HG03066 (cell line): ENCODE data around the gene C17orf113.
"Not testable (repeated sequence)": the region's sequence is repeated elsewhere in the genome, so short reads cannot be mapped to it uniquely, and the experiment has no call there.

Experiments used
- ATAC-seq: cut with Tn5 transposase; IDR thresholded peaks from one replicate; pipeline ENCODE4 v1.9.1; 2021; ENCODE audit warnings: low read depth; ENCODE audit not compliant: unreplicated experiment

C17orf113 gene

DNA sequence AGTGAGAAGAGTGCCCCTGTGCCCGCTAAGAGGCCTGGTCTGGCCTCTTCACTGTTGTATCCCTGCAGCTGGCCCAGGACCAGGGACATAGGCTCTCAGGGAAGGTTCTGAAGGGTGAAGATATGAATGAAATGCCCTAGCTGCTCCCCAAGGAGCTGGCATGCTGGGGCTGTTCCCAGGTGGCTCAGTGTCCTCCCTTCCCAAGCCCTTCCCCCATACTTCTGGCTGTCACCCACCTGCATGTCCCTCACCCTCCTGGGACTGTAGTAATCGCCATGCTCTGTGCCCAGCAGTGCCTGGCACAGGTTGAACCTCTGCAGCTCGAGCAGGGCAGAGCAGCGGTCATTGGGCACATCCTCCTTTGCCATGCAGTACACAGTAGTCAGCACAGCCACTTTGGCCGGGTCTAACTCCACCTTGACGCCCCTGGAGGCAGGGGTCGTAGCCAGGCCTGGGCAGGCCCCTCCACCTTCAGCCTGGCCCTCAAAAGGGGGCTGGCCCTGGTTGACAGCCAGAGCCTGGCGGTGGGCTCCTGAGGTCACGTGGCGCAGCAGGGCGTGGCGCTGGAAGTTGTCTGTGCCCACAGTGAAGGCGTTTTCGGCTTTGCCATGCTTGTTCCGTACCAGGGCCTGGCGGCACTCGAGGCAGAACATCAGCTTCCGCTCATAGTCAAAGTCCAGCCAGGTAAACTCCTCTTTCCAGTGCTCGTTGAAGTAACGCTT lies 7.6 kb downstream of the C17orf113 start:
- ATAC-seq, result no peak

DNA sequence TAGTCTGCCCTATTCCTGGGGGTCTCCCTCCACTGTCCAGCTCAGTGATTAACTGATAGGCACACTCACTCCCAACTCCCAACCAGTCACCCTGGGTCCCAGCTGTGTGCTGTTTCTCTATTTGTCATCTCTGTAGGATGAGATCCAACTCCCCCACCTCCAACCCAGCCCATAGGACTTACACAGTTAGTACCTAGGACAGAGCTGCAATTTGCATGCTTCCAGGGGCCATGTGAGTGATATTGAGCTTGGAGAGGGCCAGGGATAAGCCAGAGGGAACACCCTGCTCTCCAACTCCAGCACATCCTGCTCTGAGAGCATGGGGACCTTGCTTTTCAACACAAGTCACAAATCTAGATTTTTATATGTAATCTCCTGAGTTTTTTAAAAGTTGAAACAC lies 8.8 kb downstream of the C17orf113 start:
- ATAC-seq, result no peak

DNA sequence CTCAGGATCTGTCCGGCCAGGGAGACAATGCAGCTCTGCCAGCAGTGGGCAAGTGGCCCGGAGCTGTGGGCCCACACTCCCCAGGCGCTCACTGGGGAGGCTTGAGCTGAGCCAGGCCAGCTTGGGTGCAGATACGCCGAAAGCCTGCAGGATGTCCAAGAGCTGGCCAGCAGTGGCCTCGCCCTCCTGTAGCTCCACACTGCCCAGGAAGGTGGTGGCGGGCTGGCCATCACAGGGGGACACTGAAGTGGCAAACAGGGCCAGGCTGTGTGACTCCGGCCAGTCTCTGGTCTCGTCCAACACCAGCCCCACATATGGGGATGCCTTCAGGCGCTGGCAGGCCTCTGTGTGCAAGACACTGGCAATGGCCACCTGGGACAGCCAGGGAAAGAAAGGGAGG lies 9.6 kb downstream of the C17orf113 start:
- no peak for ATAC-seq

DNA sequence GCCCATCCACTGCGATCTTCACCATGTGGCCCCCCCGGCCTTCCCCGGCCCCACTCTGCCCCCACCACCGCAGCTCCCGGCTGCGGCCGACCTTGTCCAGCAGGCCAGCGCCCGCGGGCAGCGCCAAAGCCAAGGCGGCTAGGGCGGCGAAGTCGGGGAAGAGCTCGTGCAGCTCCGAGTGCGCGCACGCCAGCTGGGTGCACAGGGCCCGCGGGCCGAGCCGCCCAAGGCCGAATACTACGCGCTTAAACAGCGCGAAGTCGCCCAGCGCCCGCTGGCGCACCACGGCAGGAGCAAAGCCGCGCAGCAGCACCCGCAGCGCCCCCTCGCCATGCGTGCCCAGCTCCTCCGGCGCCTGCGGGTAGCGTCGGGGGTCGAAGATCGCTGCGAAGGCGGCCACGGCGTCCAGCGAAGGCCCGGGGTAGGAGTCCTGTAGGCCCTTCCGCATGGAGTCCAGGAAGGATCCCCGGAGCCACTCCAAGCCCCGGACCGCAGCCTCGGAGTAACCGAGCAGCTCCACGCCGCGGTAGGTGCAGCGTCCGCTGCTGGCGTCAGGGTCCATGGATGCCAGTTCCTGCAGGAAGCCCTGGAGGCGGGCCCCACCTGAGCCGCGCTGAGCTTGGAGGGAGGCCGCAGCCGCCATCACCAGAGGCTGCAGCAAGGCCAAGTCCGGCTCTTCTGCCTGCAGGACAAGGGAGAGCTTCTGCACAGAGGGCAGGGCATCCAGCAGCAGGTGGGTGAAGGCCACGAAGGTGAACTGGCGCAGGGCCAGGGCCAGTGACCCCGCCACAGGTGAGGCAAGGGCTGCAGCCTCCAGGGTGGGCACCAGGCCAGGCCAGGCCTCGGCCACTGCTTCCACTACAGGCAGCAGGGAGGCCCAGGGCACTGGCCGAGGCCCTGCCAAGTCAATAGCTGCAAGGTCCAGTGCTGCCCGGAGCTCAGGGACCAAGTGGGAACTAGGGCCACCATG lies 10.3 kb downstream of the C17orf113 start:
- no peak for ATAC-seq

DNA sequence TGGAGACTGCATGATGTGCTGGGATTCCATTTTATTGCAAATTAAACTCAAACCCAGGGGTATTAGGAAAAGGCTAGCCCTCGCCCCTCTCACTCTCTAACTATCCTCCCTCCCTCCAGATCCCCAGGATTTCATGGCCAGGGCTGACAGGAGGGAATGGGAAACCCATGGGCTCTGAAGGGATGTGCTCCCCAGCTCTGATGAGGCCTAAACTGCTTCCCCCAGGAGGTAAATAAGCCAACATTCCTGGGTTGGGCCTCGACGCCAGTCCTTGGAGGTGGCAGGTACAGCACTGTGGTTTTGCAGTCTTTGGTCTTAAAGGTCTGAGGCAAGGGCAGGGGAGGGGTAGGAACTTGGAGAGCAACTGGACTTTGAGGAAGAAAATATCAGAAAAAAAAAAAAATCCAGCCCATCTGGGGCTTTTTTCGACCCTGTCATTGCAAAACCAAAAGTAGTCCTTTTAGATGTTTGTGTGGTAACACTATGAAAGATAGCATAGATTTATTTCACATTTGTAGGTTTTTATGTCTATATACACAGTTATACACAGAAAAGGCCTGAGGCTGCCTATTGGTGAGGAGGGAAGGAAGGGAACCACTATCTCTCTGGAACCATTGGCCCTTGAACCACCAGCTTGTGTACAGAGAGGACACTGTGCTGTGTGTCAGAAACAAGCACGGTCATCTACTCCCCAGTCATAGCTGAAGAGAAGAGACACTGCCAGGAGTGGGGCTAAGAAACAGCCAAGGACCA lies 12.0 kb downstream of the C17orf113 start:
- ATAC-seq, result no peak

DNA sequence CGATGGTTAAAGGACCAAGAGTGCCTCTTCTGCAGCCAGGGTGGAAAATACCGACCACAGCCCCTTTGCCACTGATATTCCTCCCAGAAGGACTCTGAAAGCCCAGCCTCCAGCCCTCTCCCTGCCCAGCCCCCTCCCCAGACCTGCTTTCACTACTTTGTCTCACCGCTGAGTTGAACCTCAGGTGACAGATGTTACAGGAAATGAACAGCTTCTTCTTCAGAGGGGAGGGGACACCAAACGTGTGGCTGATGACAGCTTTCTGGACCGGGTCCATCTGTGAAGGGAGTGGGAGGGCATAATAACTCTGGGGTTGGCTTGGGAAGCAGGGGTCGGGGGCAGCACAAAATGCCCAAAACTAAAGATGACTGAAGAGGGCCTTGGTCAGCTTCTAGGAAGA lies 16.3 kb downstream of the C17orf113 start:
- ATAC-seq, result no peak

DNA sequence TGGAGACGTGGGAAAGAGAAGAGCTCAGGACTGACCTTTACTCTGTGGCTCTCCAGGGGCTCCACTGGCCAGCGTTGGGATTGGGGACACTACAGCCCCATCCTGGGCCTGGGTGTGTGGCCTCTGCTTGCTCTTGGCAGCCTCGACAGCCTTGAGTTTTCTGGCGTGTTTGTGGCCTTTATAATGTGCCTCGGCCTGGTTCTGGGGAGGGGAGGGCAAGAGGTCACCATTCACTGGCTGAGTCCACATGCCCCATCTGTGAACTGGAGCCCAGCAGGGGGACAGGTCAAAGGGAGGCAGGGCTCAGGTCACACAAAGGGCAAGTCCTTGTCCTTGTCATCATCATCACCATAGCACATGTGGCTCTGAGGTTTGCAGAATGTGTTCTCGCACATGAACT lies 18.8 kb downstream of the C17orf113 start:
- ATAC-seq, result no peak

DNA sequence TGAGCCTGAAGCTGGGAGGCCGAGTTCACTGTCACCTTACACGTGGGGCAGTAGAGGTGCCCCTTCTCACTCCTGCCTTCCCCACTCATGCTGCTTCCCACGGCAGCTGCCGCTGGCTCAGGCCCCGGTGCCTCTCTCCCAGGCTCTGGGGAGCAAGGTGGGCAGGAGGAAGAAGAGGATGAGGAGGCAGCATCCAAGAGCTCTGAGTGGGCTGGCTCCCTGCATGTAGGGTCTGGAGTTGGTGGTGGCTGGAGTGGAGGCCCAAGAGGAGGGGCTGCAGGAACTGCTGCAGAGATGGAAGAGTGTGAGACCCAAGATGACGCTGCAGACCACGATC lies 21.6 kb downstream of the C17orf113 start:
- ATAC-seq, result no peak

DNA sequence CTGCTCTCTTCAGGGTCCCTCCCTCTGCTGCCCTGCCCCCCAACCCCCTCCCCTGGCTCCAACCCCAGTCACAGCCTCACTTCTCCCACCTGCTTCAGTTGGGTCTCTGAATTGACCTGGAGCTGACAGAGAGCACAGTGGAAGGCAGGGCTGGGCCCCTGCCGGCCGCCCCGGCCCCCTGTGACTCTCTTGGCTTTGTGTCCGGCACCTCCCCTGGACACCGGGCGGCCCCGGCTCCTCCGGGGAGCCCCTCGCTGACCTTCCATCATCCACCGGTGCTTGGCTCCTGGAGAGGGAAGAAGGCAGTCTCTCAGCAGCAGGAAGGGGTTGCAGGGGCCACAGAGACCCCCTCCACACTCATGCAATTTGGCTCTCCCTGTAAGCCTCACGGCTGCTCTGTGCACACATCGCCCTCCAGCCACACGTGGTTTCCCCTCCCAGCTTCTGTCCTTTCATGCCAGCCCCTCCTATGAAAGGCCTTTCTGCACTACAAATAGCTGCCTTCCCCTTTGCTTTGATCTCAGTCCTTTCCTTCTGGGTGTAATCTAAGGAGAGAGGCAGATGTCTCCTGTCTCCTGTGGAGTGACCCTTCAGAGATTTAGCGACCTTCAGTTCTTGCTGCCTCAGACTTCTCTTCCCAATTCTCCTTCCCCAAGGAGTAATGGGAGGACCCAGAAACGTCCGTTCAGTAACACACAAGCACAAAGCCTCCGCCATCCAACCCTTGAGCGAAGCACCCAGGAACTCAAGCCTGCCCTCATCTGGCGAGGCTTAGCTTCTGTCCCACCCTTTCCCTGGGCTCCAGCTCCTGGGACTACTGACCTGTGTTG lies 22.2 kb downstream of the C17orf113 start:
- no peak for ATAC-seq

DNA sequence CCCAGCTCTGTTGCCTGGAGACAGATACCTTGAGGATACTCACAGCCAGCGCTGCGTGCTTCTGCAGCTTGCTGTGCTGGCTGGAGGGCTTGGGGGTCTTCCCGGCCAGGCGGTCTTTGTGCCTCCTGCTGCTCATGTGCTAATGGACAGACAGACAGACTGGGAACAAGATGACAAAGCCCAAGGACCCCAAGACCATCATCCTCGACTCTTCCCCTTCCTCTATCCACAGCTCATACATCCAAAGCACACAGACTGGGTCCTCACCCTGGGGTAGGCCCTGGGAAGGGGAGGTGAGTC lies 22.9 kb downstream of the C17orf113 start:
- no peak for ATAC-seq

DNA sequence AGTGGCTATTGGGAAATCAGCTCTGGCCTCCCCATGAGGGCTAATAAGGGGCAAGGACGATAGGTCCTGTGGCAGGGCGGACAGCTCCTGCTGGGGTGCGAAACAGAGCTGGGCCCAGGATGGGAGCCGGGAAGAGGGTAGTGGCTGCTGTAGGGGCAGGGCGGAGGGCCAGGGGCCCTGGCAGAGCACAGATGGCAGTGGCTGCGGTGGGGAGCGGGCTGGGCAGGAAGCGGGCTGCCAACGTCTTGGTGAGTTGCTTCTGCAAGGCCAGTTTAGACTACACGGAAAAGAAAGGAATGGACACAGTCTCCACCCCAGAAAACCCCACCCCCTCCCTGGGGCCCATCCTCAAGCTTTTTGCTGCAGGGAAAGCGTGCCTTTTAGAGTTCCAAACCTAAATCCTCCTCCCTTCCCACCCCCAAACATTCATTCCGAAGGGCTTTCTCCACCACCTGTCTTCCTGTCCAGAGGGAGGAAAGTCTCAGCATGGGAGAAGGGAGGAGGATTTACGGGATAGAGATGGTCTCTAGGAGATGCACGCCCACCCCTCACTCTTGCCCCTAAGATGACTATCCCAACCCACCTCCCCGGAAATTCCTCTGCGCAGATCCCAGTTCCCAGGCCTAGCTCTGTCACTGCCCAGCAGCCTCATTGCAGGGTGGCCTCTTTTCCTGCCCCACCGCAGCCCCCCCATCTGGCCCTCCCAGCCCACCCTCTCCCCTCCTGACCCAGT lies 23.4 kb downstream of the C17orf113 start:
- ATAC-seq, result no peak

DNA sequence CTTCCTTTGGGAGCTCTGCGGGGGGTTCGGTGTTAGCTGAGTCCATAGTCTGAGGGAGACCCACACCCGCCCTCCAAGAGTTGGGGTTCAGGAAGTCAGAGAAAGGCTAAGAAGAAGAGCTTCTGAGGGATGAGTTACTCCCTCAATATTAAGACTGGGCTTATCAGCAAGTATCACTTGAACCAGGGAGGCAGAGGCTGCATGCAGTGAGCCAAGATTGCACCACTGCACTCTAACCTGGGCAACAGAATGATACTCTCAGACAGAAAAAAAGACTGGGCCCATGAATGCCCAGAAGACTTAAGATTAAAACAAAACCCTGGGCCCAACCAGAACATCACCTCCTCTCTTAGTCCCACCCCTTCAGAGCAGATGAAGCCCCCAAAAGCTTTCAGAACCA lies 24.5 kb downstream of the C17orf113 start:
- no peak for ATAC-seq

DNA sequence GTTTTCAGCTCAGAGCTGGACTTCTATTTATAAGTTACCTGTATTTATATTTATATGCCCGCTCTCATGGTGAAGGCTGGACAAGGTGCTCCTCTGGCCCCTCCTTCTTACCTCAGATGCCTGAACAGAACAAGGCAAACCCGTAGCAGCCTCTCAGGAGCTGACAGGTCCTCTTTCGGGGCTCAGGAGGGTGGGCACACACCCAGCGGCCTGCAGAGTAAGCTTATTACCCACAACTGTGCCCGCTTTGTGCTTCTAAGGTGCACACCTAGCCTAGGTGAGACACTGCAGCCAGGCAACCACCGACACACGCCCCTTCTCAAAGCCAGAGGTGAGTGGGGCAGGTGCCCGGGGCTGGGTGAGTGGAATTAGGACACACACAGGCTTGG lies 25.2 kb downstream of the C17orf113 start:
- ATAC-seq, result no peak

DNA sequence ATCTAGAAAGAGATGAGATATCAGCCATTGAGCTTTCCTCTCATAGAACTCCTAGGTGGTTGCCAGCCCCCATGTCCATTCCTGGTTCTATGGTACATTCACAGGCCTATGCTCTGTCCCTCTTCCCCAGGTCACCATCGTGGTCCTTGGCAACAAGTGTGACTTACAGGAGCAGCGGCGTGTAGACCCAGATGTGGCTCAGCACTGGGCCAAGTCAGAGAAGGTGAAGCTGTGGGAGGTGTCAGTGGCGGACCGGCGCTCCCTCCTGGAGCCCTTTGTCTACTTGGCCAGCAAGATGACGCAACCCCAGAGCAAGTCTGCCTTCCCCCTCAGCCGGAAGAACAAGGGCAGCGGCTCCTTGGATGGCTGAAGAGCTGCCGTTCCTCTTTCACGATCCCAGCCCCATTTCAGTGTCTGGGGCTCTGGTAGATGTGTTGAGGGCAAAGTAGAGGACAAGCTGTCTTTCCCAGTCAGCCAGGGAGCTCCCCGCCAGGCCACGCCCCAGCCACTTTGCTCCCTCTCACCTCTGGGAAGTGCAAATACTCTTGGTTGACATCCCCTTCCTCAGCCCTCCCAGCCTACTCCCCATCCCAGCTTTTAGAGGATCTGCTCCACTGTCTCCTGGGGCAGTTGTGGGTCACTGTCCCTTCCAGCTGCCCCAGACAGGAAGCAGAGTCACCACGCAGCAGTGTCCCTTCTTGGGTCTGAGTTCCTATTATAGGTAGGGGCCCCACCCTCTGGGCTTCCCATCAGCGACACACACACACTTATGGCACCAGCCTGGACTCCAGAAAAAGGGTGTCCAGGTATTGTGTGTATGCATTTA lies 26.7 kb downstream of the C17orf113 start:
- ATAC-seq, result no peak

DNA sequence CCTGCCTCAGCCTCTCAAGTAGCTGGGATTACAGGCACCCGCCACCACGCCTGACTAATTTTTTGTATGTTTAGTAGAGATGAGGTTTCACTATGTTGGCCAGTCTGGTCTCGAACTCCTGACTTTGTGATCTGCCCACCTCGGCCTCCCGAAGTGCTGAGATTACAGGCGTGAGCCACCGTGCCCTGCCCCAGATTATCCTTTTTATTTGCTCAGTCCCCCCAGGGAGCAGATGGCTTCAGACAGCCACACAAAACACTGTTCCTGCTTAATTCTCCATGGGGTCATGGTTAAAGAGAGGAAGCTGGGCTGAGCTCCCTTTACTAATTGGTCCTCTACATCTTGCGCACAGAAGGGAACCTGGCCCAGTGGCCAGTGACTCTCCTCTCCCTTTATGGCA lies 29.6 kb downstream of the C17orf113 start:
- not testable (repeated sequence) for ATAC-seq

DNA sequence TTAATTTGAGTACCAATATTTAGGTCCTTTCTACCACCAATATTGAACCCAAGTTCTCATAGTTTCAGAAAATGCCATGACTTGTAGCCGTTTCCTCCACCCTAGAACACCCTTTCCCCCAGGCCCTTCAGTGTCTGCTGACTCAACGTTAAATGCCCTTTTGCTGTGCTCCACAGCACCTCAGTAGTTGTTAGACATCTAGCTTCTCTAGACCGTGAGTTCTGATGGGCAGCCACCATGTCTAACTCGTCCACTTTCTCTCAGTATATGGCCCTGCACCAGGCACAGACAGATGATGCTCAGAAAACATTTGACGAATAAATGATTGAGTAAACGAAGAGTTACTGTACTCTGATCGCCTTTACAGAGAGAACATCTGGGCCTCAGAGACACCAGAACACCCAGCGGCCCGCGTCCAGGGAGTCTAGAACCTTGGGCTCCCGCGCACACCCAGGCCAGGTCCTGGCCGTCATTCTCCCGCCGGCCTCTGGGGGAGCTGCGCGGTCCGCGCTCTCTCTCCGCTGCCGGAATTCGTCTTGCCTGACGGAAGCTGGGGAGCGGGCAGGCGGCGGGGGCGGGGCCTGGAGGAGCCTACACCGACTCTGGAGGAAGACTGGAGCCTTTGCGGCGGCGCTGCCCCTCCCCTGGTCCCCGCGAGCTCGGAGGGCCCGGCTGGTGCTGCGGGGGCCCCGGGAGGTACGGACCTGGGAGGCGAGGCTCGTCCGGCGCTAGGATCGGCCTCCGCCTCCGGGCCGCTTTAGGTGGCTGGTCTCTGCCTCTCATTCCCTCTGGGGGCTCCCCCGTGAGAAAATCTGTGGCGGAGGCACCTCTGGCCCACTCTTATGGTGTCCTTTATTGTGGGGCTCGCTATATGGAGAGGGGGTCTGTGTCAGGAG lies 30.6 kb downstream of the C17orf113 start, which contains the start of gene NKIRAS2:
NKIRAS2 (plus strand) TSS at position 582 of the 896 bp plus-strand sequence. CDS start 1,488 bp downstream, outside the sequence.
- ATAC-seq, result peak; percentile 59

DNA sequence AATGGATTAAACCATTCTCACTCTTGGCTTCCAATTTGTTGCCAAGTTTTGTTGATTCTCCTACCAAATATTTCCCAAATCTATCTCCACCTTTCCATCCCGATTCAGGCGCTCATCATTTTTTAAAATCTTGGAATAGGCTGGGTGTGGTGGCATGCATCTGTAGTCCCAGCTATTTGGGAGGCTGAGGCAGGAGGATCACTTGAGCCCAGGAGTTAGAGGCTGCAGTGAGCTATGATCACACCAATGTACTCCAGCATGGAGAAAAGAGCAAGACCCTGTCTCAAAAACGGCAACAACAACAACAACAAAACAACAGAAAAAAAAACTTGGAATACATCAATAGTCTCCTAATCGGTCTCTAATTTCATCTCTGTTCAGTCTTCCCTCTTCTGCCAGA lies 31.4 kb downstream of the C17orf113 start:
- no peak for ATAC-seq

DNA sequence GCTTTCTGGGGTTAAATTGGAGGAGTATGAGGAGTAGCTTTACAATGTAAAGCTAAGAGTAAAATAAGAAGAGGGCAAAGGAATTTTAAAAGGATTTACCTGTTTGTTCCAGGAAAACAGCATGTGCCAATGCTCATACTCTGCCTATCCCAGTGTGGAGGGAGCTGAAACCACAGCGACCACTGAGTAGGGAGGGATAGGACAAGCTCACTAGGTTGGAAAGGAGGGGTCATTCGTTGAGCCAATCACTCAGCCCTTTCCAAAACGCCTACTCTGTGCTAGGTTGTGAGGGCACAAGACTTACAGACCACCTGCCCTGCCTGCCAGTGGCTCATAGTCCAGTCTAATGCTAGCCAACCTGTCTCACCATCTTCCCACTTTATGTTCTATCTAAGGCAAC lies 32.1 kb downstream of the C17orf113 start:
- ATAC-seq, result no peak
